HG03108 (cell line): Measurements from ENCODE around the gene LRRC15.

Source experiments
- ATAC-seq: cut with Tn5 transposase; IDR thresholded peaks from one replicate; pipeline ENCODE4 v1.9.1; 2021; ENCODE audit warnings: moderate library complexity; ENCODE audit not compliant: unreplicated experiment

Gene LRRC15

DNA sequence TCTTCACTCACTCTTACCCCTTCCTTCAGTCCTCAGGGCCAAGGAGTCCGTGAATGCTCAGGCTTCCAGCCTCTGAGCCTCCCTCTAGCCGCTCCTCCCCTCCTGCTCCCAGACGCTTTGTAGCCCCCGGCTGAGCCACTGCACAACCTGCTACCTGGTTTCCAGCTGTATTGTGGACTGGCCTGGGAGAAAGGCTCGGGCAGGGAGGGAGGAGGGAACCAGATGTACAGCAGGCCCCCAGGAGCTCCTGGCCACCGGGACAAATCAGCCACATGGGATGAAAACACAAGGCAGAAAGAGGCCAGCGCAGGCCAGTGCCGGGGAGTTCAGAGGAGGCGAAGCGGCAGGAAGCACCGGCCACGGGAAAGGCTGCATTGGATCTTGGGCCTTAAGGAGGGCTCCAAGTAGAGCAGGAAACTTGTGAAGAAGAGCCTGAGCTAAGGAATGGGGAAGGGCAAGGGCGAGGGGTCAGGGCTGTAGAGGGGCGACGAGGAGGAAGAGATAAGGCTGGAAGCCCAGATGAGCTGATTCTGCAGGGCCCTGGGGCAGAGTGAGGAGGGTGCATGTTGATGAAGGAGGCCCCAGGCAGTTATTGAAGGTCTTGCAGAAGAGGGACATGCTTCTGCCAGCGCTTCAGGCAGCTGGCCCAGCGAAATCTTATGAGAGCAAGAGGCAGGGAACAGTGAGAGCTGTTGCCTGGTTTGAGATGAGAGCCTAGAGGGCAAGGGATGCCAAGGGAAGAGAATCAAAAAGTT is 32.8 kb downstream of the LRRC15 start:
- ATAC-seq: no peak

DNA sequence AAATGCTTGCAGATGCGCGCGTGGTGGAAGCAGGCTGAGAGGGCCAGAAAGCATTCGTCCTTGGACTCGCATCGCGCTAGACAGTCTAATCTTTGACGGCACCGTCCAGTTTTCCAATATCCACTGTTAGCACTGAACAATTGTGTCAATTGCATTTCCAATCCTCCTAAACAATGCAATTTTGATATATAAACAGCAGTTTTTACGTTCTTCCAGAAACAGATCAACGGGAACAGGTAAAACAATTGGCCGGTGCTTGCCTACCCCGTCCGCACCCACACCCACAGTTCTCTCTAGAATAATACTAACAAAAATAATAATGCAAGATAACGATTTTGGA is 35.6 kb downstream of the LRRC15 start:
- no peak for ATAC-seq

GRCh38 chr3:194333212-194333980 is 36.1 kb downstream of the LRRC15 start:
- peak; percentile 88 for ATAC-seq

DNA sequence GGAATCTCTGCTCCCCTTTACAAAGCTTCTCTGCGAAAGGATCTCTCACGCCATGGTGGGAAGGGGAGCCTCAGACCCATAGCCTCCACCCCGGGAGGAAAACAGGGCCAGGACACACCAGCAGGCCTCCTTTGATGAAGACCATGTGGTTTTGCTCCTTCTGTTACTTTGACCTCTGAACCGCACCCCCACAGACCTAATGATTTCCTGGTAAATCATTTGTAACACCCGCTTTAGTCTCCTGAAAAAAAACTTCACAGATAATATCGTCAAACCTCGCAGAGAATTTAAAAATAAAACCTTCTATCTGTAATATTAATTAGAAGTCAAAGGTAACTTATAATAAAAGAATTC is 36.7 kb downstream of the LRRC15 start:
- no peak for ATAC-seq

DNA sequence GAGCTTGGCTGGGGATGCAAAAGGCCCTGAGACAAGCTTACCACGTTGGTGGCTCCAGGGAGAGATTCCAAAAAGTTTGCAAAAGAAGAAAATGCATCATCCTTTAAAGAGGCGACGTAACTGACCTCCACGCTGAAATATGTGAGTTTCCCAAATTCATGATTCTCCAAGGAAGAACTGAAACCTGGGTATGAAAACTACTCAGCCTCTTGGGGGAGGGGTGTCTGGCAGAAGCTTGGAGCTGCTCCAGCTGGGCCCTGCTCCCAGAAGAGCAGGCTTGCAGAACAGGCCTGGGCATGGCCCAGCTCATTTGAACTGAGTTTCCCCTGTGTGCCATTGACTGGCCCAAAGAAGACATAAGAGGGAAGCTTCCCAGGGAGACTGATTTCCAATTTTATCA is 39.0 kb downstream of the LRRC15 start:
- no peak for ATAC-seq

GRCh38 chr3:194330160-194330559 is 39.4 kb downstream of the LRRC15 start:
- no peak for ATAC-seq

GRCh38 chr3:194329583-194329965 is 40.0 kb downstream of the LRRC15 start:
- ATAC-seq: no peak

GRCh38 chr3:194328942-194329582 is 40.5 kb downstream of the LRRC15 start:
- ATAC-seq: no peak

DNA sequence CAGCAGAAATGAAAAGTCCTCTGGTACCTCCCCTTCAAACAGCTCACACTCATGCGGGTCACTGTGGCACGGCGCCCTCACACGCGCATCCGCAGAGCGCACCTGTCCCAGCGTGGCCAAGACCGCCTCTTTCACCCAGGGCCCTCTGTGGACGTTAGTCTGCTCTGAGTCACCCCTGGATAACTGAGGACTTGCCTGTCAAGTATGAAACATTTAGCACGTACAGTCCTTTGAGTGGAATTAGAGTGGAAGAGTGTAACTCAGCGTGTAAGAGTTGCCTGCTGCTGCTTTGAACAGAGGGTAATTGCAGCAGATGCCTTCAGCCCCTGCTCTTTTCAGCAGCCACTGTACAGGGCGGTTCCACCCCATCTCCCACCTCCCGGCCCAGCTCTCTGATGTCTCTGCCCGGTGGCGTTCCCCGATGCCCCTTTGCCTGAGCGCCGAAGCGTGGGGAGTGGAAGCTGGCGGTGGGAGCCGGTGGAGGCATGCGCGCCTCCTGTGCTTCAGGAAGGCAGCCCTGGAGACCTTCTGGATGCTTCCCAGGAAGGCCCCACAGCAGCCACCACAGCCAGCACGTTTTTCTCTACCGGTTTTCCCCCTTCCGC is 41.4 kb downstream of the LRRC15 start:
- no peak for ATAC-seq

- no peak for ATAC-seq
Measured at GRCh38 chr3:194327218-194328052, 42.1 kb downstream of the LRRC15 start.

- no peak for ATAC-seq
Measured at GRCh38 chr3:194326968-194327217, 42.6 kb downstream of the LRRC15 start.

- ATAC-seq: no peak
Measured at GRCh38 chr3:194326192-194326967, 43.2 kb downstream of the LRRC15 start.

GRCh38 chr3:194325424-194326153 is 44.0 kb downstream of the LRRC15 start:
- no peak for ATAC-seq

- ATAC-seq: no peak
Measured at GRCh38 chr3:194324823-194325327, 44.7 kb downstream of the LRRC15 start.

- no peak for ATAC-seq
Measured at GRCh38 chr3:194323785-194324735, 45.5 kb downstream of the LRRC15 start.

- no peak for ATAC-seq
Measured at GRCh38 chr3:194322678-194323211, 46.8 kb downstream of the LRRC15 start.

- ATAC-seq: no peak
Measured at GRCh38 chr3:194321693-194322640, 47.6 kb downstream of the LRRC15 start.
